ENCODE measurements around the gene CD180. TPM values are rescaled to one million over a fixed set of nuclear protein-coding genes. Genes with fewer than 3 reads are reported as not detected.

CD180 gene
- total RNA-seq, 2 experiments from 2014 or later = not detected

DNA sequence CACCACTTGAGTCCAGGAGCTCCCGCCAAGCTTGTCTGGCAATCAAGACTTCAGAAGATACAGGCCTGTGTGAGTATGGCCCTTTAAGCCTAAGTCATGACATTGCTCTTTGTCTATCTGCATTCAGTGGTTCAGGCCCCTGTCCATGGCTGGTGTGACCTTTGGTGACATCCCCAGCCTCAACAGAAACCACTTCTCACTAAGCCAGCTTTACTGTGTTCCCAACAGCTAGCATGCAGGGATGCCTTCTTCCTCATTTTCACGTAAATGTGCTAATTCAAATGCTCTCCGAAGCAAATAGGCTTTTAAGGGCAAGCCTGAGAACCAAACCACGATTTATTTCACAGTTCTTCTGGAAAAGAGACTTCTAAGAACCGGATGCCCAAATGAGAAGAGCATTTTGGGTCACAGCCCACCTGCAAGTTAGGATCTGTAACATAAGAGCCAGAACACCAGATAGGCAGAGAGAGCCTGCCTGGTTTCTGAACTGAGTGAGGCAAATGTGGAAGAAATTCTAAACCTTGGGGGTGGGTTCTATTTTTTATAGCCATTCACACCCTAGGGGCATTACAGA, 14.9 kb downstream of the CD180 start:
- Mint-ChIP-seq H3K4me3 (peak overlapping the region; percentile 2), H3K27me3 (no peaks in the 10 kb centered on the region), H3K9me3 (peaks cover 14% of the 10 kb centered on the region), H3K4me1 (ENCODE audit: low read depth) (peaks cover 43% of the 10 kb centered on the region), H3K27ac (peak overlapping the region; percentile 71), H3K36me3 (ENCODE audit: low read depth) (peaks cover 11% of the 10 kb centered on the region)
- peak; percentile 51 for DNase-seq
- ChIA-PET CTCF (interaction anchor here (1.1 to 1.6 kb wide), 3 partner anchors 15 to 23 kb away, joined by 3 to 5 read pairs (median 3); no protein-coding TSS in a partner anchor), POLR2A (interaction anchor here (0.6 to 4.3 kb wide), 2 partner anchors 15 to 1369 kb away, joined by 3 to 19 read pairs; no protein-coding TSS in a partner anchor)
- ATAC-seq = peak; percentile 72
- TF ChIP-seq, protein P1, sequence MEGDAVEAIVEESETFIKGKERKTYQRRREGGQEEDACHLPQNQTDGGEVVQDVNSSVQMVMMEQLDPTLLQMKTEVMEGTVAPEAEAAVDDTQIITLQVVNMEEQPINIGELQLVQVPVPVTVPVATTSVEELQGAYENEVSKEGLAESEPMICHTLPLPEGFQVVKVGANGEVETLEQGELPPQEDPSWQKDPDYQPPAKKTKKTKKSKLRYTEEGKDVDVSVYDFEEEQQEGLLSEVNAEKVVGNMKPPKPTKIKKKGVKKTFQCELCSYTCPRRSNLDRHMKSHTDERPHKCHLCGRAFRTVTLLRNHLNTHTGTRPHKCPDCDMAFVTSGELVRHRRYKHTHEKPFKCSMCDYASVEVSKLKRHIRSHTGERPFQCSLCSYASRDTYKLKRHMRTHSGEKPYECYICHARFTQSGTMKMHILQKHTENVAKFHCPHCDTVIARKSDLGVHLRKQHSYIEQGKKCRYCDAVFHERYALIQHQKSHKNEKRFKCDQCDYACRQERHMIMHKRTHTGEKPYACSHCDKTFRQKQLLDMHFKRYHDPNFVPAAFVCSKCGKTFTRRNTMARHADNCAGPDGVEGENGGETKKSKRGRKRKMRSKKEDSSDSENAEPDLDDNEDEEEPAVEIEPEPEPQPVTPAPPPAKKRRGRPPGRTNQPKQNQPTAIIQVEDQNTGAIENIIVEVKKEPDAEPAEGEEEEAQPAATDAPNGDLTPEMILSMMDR (IDR thresholded peaks at IDR 0.05) = no peak
- intact Hi-C loops (cut with micrococcal nuclease) = no loop called here

DNA sequence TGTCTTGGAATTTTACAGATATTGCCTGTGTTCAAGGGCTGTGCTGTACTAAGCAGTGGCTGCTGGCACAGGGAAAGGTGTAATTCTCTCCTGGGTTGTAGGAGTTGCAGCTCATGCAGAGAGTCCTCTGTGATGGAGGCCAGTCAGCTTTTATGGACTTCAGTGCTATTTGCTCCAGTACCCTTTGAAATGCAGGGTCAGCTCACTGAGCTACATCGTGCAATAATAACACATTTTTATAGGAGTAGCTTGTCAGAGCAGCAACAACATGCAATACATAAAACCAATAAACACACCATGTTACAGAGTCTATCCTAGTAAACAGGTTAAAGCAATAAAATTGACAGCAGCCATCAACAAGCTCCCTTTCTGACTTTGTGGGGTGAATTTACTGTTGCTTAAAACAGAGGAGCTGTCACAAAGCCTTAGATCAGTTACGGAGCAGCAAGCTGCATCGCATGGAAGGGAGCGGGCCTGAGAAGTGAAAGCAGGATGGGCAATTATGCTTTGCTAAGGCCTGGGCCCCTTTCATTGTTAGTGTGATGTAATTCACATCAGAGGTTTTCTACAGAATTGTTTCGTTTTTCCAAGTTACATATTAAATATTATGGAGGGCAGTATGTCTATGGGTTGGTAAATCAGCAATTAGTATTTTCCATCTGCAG, 16.8 kb downstream of the CD180 start:
- Mint-ChIP-seq H3K9me3 (peaks cover 20% of the 10 kb centered on the region), H3K4me3 (no peak overlapping the region), H3K27ac (no peak overlapping the region), H3K27me3 (no peaks in the 10 kb centered on the region), H3K4me1 (ENCODE audit: low read depth) (peaks cover 38% of the 10 kb centered on the region), H3K36me3 (ENCODE audit: low read depth) (peaks cover 12% of the 10 kb centered on the region)
- TF ChIP-seq, protein P1 (IDR thresholded peaks at IDR 0.05) = no peak
- CTCF ChIA-PET = interaction anchor here (1.2 to 4.1 kb wide), 2 partner anchors 12 to 30 kb away, joined by 4 to 29 read pairs; no protein-coding TSS in a partner anchor
- POLR2A ChIA-PET = interaction anchor here (0.6 to 4.3 kb wide), 4 partner anchors 13 to 30 kb away, joined by 3 to 19 read pairs (median 4); no protein-coding TSS in a partner anchor
- intact Hi-C loops (cut with micrococcal nuclease) = no loop called here
- no peak for DNase-seq
- no peak for ATAC-seq

DNA sequence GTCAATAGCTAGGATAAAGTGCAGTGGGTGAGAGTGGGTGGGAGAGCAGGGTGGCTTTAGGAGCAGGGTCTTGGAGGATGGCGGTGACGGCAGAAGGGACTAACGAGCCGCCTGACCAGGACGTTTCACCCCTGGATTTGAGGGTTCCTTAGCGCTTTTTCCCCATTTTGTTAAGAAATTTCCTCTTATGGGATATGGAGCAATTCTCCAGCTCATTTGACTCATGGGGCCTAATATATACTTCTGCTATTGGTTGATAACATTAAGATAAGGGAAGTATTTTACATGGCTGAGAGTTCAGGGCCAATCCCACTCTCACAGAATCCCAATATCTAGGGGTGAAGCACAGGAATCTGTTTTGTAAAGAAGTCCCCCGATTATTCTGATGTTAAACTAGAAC, 17.6 kb downstream of the CD180 start:
- intact Hi-C loops (cut with micrococcal nuclease) = no loop called here
- Mint-ChIP-seq H3K9me3 (peaks cover 20% of the 10 kb centered on the region), H3K27me3 (no peaks in the 10 kb centered on the region), H3K4me1 (ENCODE audit: low read depth) (peaks cover 38% of the 10 kb centered on the region), H3K36me3 (ENCODE audit: low read depth) (peaks cover 12% of the 10 kb centered on the region), H3K27ac (no peak overlapping the region), H3K4me3 (no peak overlapping the region)
- ChIA-PET POLR2A (interaction anchor here (0.6 to 1.1 kb wide), 3 partner anchors 14 to 31 kb away, joined by 3 to 4 read pairs (median 3); no protein-coding TSS in a partner anchor), CTCF (interaction anchor here (0.8 to 4.1 kb wide), 2 partner anchors 11 to 21 kb away, joined by 3 to 29 read pairs; no protein-coding TSS in a partner anchor)
- DNase-seq (no peak), ATAC-seq (no peak)
- TF ChIP-seq, protein P1 (IDR thresholded peaks at IDR 0.05) = no peak

DNA sequence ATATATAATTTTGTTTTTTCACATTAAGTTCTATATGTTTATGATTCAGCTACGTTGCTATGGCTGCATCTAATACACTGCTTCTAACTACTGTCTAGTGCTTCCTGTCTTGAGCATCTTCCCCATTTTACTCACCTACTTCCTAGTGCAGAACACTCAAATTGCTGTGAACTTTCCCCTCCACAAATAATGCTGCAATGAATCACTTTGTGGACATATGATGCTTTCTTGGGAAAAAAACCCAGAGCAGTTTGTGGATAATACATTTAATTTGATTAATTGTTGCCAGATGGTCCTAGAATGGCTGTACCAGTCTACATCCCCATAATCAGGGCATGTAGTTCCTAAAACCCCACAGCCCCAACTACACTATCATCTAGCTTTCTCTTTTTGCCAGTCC, 18.5 kb downstream of the CD180 start:
- DNase-seq = no peak
- Mint-ChIP-seq H3K4me1 (ENCODE audit: low read depth) (peaks cover 36% of the 10 kb centered on the region), H3K27me3 (no peaks in the 10 kb centered on the region), H3K4me3 (no peak overlapping the region), H3K9me3 (peaks cover 20% of the 10 kb centered on the region), H3K36me3 (ENCODE audit: low read depth) (peaks cover 12% of the 10 kb centered on the region), H3K27ac (no peak overlapping the region)
- TF ChIP-seq, protein P1 (IDR thresholded peaks at IDR 0.05) = no peak
- CTCF ChIA-PET = interaction anchor here (0.7 to 4.1 kb wide), 2 partner anchors 11 to 24 kb away, joined by 3 to 29 read pairs; no protein-coding TSS in a partner anchor
- ATAC-seq = no peak
- intact Hi-C loops (cut with micrococcal nuclease) = no loop called here
- POLR2A ChIA-PET = no interaction called here

DNA sequence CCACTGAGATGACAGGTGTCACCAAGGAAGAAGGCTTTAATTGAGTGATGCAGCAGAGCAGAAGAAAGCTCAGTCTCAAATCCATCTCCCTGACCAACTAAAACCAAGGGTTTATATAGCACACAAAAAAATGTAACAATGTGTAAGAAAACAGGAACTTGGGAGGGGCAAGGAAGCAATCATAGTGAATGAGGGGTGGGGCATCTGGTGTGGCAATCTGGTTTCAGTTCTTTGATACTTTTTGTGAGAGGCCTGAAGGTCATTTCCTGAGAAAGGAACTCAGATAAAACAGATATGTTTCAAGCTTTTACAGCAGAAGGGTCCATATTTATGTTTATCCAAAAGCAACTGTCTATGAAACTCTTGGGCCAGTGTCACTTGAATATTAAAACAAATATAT, 19.7 kb downstream of the CD180 start:
- Mint-ChIP-seq H3K4me1 (ENCODE audit: low read depth) (peaks cover 26% of the 10 kb centered on the region), H3K36me3 (ENCODE audit: low read depth) (peaks cover 12% of the 10 kb centered on the region), H3K4me3 (no peak overlapping the region), H3K27ac (no peak overlapping the region), H3K9me3 (peaks cover 20% of the 10 kb centered on the region), H3K27me3 (no peaks in the 10 kb centered on the region)
- CTCF ChIA-PET = interaction anchor here (4.1 kb wide), 1 partner anchor 9 kb away, joined by 29 read pairs; no protein-coding TSS in a partner anchor
- intact Hi-C loops (cut with micrococcal nuclease) = no loop called here
- no peak for DNase-seq
- ATAC-seq = no peak
- POLR2A ChIA-PET = no interaction called here
- TF ChIP-seq, protein P1 (IDR thresholded peaks at IDR 0.05) = no peak
